GM12873 (cell line): ENCODE data around the gene CDH6.

Experiments
- CTCF ChIP-seq: IDR thresholded peaks from 2 replicates; pipeline ENCODE4 v1.5.1; 2012; ENCODE audit warnings: low read depth, mild to moderate bottlenecking, moderate library complexity, low read length, control low read depth; ENCODE audit not compliant: insufficient read depth; ENCODE audit errors: missing control alignments

Gene CDH6

GRCh38 chr5:31285025-31285424, 91.5 kb downstream of the CDH6 start:
- no peak for TF ChIP-seq CTCF

- TF ChIP-seq CTCF = no peak
Measured at GRCh38 chr5:31287985-31288384, 94.5 kb downstream of the CDH6 start.

DNA sequence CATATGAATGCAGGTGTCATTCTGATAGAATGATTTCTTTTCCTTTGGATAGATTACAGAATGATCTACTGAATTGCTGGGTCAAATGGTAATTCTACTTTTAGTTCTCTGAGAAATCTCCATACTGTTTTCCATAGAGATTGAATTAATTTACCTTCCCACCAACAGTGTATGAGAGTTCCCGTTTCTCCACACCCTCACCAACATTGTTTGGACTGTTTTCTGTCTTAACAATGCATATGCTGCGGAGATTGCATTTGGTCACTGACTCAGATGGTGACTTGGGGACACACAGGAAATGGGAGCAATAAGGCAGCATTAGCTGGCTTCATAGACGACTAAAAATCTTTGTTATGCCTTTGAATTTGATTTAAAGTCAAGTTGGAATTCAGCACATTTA, 95.9 kb downstream of the CDH6 start:
- no peak for TF ChIP-seq CTCF

DNA sequence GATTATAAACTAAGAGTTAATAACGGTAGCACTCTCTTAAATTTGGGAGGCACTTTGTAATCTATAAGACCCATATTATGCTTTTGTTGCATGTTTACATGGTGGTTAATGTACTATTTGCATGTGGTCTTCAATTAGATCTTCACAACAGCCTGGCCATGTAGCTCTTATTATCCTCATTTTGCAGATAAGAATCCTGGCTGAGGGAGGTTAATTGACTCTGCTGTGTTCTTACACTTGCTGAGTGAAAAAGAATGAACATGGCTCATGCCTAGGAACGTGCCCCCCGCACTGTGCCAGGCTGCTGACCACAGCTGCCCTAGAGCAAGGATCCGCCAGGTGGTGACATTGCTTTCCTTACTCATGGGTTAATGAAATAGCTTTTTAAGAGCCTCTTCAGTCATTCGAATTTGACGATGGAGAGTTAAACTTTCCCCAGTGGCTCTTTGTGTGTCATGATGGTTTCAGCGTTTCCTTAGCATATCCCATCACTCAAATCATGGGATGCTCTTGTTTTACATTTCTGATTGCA, 97.9 kb downstream of the CDH6 start:
- no peak for TF ChIP-seq CTCF

DNA sequence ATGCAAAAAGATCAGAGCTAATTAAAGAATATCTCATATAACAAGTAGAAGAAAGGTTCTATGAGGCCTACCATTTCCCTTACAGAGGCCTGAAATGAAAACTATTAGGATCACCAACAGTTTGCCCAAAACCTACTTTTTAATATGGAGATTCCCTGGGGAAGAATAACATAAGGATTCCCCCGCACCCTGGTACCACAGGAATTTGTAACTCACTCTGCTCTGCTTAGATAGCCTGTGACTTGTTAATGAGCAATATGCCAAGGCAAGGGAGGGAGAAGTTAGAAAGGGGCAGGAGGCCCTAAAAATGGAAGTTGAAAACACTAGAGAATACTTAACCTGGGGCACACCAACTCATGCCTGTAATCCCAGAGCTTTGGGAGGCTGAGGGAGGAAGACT, 107.0 kb downstream of the CDH6 start:
- no peak for TF ChIP-seq CTCF

- no peak for TF ChIP-seq CTCF
Measured at GRCh38 chr5:31301833-31302232, 108.3 kb downstream of the CDH6 start.

- no peak for TF ChIP-seq CTCF
Measured at GRCh38 chr5:31303688-31304087, 110.2 kb downstream of the CDH6 start.
